GM10266 (cell line): ENCODE data around the gene MAGI1.
"Not testable (repeated sequence)": the region's sequence is repeated elsewhere in the genome, so short reads cannot be mapped to it uniquely, and the experiment has no call there.

Experiments used
- DNase-seq: peaks from one replicate; pipeline ENCODE4 v3.0.0; 2012; ENCODE audit errors: extremely low spot score
- CTCF ChIP-seq: IDR thresholded peaks from 2 replicates; pipeline ENCODE4 v1.5.1; 2012; ENCODE audit warnings: mild to moderate bottlenecking, low read depth; ENCODE audit not compliant: control insufficient read depth, insufficient read depth; ENCODE audit errors: missing control alignments

The MAGI1 gene

GRCh38 chr3:65548848-65549625, 489.7 kb downstream of the MAGI1 start:
- DNase-seq: no peak
- no peak for TF ChIP-seq CTCF

- DNase-seq: no peak
Observed at GRCh38 chr3:65545429-65545828, 493.3 kb downstream of the MAGI1 start.

GRCh38 chr3:65543391-65543790, 495.3 kb downstream of the MAGI1 start:
- DNase-seq: not testable (repeated sequence)

More at GRCh38 chr3:65545429-65545828, 493.3 kb downstream of the MAGI1 start:
- no peak for TF ChIP-seq CTCF

GRCh38 chr3:65540666-65541065, 498.1 kb downstream of the MAGI1 start:
- TF ChIP-seq CTCF: no peak
- DNase-seq: no peak

- no peak for TF ChIP-seq CTCF
- DNase-seq: no peak
Observed at GRCh38 chr3:65539616-65540015, 499.1 kb downstream of the MAGI1 start.

- TF ChIP-seq CTCF: no peak
- no peak for DNase-seq
Observed at GRCh38 chr3:65538101-65538500, 500.6 kb downstream of the MAGI1 start.

GRCh38 chr3:65537109-65537508, 501.6 kb downstream of the MAGI1 start:
- no peak for DNase-seq
- TF ChIP-seq CTCF: no peak
